Measurements from ENCODE around the gene ETV4. TPM values are rescaled to one million over a fixed set of nuclear protein-coding genes. Genes with fewer than 3 reads are reported as not detected.

The ETV4 gene
- total and polyA plus RNA-seq, 2 of the 13 experiments (the other 11 are each of a cell fraction or from before 2014, with no cell fraction given): 128 to 330 TPM

GRCh38 chr17:43526886-43527648 lies 19.1 kb downstream of the ETV4 start (continued):
- no peak for TF ChIP-seq NFKBIZ (CRISPR knock-in tag; IDR thresholded peaks at IDR 0.05)
- no peak for TF ChIP-seq ZNF550 (CRISPR knock-in tag; IDR thresholded peaks at IDR 0.05; ENCODE audit: borderline replicate concordance)
- TF ChIP-seq KLF13 (CRISPR knock-in tag; IDR thresholded peaks at IDR 0.05): 0 out of 2 replicates have a peak, but pooled peaks have one; percentile 33
- TF ChIP-seq RBAK (CRISPR knock-in tag; IDR thresholded peaks at IDR 0.05): no peak
- TF ChIP-seq ZNF605 (CRISPR knock-in tag; IDR thresholded peaks at IDR 0.05): no peak; the same call in 1 of the 2 replicates
- TF ChIP-seq ZSCAN20 (CRISPR knock-in tag; IDR thresholded peaks at IDR 0.05; ENCODE audit: borderline replicate concordance): no peak
- no peak for TF ChIP-seq ZNF841 (CRISPR knock-in tag; IDR thresholded peaks at IDR 0.05; ENCODE audit: borderline replicate concordance)
- peak; percentile 58; the same call in 1 of the 2 replicates for TF ChIP-seq POLR2AphosphoS5 (IDR thresholded peaks at IDR 0.05; ENCODE audit: low read depth, low read length)
- no peak for TF ChIP-seq ATM (IDR thresholded peaks at IDR 0.05; ENCODE audit: borderline replicate concordance)
- no peak for TF ChIP-seq IRX3 (CRISPR knock-in tag; IDR thresholded peaks at IDR 0.05; ENCODE audit: borderline replicate concordance, low read depth)
- no peak for TF ChIP-seq CCAR2 (optimal IDR thresholded peaks at IDR 0.05; ENCODE audit: low read depth, low read length)
- TF ChIP-seq HNF1B (CRISPR knock-in tag; IDR thresholded peaks at IDR 0.05): peak; percentile 50; the same call in 1 of the 2 replicates
- TF ChIP-seq CAMTA2 (CRISPR knock-in tag; IDR thresholded peaks at IDR 0.05; ENCODE audit: borderline replicate concordance): 0 out of 2 replicates have a peak, but pooled peaks have one; percentile 35
- no peak for TF ChIP-seq RXRB (CRISPR knock-in tag; IDR thresholded peaks at IDR 0.05; ENCODE audit: borderline replicate concordance)
- no peak for TF ChIP-seq CEBPZ (IDR thresholded peaks at IDR 0.05; ENCODE audit: low read length)
- no peak for TF ChIP-seq ZNF3 (CRISPR knock-in tag; IDR thresholded peaks at IDR 0.05)
- 0 out of 2 replicates have a peak, but pooled peaks have one; percentile 26 for TF ChIP-seq SIN3A (IDR thresholded peaks at IDR 0.05; ENCODE audit: borderline replicate concordance, low read depth, low read length)
- peak; percentile 53; the same call in 1 of the 2 replicates for TF ChIP-seq THAP9 (CRISPR knock-in tag; IDR thresholded peaks at IDR 0.05; ENCODE audit: borderline replicate concordance)
- no peak for TF ChIP-seq ETS1 (CRISPR knock-in tag; IDR thresholded peaks at IDR 0.05)
